ENCODE data around the gene LMBR1L.

The LMBR1L gene

DNA sequence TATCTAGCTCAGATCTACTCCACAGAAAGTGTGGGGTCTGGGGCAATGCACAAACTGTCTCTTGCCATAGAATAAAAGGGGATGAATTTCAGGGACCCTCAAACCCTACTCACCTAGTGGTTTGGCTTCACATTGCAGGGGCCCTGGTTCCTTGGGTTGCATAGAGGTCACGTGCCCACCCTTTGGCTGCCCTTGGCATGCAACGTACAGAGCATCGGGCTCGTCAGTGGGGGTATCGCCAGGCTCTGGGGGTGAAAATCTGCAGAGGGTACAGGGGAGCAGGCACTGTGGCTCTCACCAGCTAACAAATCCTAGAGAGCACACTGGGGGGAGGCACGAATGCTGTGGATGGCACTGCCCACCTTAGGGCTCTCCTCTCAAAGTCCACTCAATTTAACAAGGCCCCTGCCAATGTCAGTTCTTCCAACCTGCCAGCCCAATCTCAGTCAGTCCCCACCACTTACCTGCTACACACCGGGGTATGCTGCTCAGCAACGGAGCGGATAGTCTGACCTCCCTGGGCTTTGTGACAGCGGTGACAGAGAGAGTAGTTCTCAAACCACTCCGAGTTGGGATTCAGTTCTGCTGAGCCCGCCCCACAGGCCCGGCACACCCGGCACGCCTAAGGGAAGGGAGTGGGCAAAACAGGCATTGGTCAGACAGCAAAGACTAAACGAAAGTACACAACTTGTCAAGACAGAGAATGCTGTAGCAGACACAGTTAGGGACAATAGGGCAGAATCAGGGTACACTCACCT is 58.0 kb downstream of the LMBR1L start:
- DNase-seq (ENCODE audit: low read depth): no peak

GRCh38 chr12:49051777-49052438 is 58.7 kb downstream of the LMBR1L start:
- no peak for DNase-seq (ENCODE audit: low read depth)

DNA sequence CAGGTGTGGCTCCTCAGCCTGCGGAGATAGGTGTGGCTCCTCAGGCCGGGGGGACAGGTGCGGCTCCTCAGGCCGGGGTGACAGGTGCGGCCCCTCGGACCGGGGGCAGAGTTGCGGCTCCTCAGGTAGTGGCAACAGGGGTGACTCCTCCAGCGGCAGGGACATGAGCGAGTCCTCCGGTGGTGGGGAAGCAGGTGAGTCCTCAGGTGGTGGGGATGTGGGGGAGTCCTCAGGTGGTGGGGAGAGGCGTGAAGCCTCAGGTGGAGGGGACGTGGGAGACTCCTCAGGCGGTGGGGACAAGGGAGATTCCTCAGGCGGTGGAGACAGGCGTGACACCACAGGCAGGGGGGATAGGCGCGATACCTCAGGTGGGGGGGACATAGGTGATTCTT is 59.3 kb downstream of the LMBR1L start:
- no peak for DNase-seq (ENCODE audit: low read depth)

GRCh38 chr12:49050507-49051372 is 59.9 kb downstream of the LMBR1L start:
- DNase-seq (ENCODE audit: low read depth): no peak

DNA sequence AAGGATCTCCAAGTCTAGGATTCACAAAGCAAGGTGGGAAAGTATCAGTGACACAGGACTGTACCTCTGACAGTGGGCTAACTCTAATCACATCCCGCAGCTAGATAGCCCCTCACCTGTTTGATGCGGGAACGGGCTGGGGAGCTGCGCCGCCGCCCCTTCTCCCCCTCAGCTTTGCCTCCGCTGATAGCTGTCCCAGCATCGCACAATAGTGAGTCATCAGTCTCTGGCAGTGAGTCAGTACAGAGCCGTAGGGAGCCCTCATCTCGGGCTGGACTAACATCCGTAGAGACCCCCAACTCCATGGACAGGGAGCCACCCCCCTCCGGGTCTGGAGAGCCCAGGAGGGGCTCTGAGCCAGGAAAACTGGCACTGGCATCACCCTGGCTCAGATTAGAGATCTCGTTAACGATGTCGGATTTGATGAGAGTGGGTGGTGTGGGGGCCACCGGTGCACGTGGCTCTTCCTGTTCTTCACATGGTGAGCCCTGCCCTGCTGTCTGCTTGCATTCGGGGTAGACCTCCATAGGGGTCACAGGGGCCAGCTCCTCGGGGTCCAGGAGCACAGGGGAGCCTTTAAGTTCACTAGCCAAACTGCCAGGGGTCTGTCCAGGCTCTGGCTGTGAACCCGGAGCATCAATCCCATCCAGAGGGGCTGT is 61.0 kb downstream of the LMBR1L start:
- no peak for DNase-seq (ENCODE audit: low read depth)

DNA sequence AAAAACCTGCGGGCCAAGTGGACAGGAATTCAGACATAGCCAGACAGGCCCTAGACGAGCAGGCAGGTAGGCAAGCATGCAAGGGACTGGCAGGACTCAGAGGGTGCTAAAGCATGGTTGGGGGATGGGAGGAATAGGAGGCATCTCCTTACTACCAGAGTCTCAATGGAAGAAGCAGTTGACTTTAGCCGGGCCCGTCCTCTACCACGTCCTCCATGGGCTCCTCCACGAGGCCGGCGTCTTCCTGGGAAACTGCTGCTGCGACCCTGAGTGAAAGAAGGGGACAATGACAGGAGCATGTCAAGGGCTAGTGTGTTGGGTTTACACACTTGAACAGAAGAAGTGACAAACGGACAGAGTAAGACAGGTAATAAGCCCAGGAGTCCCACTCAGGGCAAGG is 61.7 kb downstream of the LMBR1L start:
- no peak for DNase-seq (ENCODE audit: low read depth)
